ENCODE data around the gene ARPC5L.
A peak's percentile ranks its signal among the peaks of the same experiment; 100 is the strongest.
"Not testable (repeated sequence)": the region's sequence is repeated elsewhere in the genome, so short reads cannot be mapped to it uniquely, and the experiment has no call there.

The ARPC5L gene

DNA sequence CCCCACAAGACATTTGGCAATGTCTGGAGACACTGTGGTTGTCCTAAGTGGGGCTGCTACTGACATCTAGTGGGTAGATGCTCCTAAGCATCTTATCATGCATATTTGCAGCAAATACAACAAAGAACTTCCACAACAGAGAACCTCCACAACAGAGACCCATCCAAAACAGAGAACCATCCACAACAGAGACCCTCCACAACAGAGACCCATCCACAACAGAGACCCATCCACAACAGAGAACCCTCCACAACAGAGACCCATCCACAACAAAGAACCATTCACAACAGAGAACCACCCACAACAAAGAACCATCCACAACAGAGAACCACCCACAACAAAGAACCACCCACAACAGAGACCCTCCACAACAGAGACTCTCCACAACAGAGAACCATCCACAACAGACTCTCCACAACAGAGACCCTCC lies 32.8 kb downstream of the ARPC5L start:
- DNase-seq: peak; percentile 70

DNA sequence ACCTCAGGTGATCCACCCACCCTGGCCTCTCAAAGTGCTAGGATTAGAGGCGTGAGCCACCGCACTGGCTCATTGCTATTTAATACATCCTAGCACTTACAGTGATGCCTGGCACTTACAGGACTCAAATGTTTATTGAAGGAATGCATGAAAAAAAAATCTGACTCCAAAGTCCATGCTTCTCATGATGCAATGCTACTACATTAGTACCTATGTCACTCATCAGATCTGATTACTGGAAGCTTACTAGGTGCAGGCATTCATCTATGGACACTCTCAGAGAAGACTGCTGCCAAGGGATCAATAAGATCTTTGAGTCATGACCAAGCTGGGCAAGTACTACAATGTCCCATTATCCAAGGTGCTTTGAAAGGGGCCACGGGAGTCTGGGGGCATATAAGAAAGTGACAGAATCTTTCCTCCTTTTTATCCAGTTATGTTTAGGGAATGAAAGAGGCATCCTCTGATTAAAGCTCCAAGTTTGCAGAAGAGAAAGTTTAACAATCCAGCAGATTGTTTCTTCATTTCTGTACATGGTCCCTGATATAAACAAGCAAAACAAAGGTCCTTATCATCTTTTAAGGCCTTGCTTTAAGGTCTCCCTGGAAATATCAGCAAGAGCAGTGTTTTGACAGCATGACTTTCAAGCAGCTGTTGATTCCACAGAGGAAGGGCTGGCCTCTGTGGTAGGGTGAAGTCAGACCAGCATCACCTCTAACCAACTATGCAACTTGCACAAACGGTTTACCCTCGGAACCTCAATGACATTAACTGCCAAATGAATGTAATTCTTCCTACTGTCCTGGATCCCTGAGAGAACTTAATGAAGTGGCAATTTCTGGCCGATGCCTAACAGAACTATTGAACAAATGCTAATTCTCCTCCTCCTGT lies 35.9 kb downstream of the ARPC5L start:
- no peak for DNase-seq

DNA sequence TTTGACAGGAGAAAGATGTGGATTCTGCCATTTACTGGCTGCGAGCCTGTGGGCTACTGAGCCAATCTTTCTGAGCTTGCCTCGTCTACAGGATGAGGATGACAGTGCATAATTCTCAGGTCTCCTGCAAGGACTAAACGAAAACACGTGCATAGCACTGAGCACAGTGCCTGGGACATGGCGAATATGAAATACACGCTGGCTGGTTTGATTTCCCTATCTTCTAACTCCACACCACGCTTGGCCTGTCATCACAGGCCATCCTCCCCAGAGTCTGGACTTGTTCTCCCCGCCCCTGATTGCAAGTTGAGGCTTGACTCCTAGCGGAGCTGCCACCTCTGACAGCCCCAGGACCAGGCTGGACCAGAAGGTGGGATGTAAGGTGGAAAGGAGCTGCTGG lies 37.9 kb downstream of the ARPC5L start:
- no peak for DNase-seq

DNA sequence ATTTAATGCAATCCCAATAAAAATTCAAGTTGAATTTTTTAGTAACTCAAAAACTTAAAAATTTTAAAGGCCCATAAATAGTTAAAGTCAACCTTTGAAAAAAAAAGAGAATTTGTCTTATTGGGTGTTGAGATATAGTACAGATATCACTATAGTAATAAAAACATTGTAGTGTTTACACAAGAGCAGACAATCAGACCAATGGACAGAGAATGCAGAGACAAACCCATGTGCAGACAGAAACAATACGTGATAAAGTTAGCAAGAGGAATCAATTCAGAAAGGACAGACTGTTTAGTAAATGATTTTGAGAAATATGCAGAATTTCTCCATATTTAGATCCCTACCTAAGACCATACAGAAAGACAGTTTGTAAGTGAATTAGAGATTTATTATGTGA lies 45.0 kb downstream of the ARPC5L start:
- DNase-seq: no peak

DNA sequence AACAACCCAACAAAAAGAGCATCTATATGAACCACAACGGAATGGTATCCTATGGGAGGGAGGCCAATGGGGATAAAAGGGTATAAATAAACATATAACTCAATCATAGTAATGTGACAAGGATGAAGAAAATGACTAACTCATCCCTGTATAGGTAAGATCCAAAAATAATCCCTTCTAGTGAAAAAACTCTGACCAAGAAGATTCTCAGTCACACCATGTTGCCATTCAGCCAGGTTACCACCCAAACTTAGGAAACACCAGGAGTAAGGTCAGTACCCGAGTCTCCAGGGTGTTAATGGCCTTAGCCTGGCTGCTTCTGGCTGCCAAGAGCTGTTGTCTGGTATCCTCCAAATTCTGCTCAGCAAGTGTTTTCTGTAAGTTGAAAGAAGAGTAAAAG lies 46.2 kb downstream of the ARPC5L start:
- DNase-seq: no peak

DNA sequence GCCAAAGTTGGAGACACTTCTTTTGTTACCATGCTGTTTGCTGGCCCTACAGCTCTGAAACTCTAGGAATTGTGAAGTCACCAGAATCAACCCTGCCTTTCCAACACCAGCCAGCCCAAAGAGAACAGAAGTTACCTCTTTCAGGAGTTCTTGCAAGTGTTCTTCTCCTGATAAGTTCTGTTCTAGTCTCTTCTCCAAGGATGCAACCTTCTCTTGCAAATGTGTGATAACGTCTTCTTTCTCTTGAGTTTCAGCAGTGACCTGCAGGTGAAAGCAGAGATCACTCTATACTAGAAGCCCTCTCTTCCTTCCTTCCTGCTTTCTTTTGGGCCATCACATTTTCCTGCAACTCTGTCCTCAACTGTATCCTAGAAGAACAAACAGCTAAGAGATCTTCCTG lies 49.8 kb downstream of the ARPC5L start:
- DNase-seq: no peak

DNA sequence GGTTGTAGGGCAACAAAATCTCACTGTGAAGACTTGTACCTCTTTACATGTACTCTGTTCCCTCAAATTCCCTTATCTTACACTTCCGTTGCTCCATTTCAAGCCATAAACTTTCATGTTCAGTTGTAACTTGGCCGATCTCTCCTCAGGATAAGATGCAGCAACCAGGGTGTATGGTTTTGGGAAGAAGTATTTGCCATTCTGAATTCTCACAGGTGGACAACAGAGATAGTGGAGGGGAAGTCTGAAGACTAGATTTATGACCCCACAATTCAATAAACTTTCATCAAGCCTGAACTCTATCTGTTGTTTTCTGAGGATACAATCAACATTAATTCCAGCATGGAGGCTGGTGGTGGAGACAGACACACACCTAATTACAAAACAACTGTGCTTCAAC lies 51.4 kb downstream of the ARPC5L start:
- no peak for DNase-seq

DNA sequence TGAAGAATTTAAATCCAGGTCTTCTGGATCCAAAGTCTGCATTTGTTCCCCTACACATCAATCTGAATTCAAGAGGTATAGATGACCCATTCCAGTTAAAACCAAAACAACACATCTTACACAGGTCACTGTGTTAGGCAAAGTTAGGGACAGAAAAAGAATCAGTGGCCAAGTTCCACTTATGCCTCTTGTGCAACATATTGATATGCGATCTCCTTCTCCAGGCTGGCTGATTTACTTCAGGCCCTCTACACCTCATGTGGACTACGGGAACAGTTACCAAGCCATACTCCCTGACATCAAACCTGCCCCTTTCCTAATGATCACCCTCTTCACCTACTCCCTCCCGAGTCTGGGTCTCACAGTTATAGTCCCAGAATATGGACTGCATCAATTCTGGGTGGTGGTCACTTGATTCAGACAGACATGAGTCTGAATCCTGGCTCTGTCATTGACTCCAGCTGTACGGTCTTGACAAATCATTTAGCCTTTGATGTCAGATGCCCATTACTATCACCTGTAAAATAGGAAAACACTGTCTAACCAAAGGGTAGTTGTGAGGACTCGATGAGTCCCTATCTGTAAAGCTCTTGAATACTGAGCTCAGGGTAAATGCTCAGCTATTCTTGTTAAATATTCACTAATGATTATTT lies 52.9 kb downstream of the ARPC5L start:
- no peak for DNase-seq

DNA sequence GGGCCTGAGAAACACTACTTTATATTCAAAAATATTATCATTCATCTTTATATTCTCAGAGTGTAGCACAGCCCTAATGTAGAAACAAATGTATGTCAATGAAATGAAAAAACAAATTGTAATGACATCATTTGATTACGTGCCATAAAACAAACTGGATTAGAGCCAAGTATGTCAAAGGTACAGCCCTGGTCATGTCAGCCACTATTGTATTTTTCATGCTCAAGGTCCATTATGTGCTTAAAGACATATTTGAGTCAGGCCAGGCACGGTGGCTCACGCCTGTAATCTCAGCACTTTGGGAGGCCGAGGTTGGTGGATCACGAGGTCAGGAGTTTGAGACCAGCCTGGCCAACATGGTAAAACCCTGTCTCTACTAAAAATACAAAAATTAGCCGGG lies 58.5 kb downstream of the ARPC5L start:
- DNase-seq: not testable (repeated sequence)

Measured in CD4-positive, alpha-beta T cell treated with Interleukin-21 for 1 hour (primary cell).